Hair follicle dermal papilla cell (primary cell): ENCODE results near the gene ADGRE3. TPM values are rescaled to one million over a fixed set of nuclear protein-coding genes. Genes with fewer than 3 reads are reported as not detected.

Source experiments
- small RNA-seq: library from RNA; depleted of rRNA; stranded (forward); fragments of <200 nt; gene quantifications from one replicate; pipeline ENCODE3, GENCODE V24; 2012
- total RNA-seq: library from RNA; depleted of rRNA; stranded (reverse); fragments of >200 nt; gene quantifications from 2 replicates; pipeline ENCODE4 v1.2.3, GENCODE V29; 2012

ADGRE3 gene, protein sequence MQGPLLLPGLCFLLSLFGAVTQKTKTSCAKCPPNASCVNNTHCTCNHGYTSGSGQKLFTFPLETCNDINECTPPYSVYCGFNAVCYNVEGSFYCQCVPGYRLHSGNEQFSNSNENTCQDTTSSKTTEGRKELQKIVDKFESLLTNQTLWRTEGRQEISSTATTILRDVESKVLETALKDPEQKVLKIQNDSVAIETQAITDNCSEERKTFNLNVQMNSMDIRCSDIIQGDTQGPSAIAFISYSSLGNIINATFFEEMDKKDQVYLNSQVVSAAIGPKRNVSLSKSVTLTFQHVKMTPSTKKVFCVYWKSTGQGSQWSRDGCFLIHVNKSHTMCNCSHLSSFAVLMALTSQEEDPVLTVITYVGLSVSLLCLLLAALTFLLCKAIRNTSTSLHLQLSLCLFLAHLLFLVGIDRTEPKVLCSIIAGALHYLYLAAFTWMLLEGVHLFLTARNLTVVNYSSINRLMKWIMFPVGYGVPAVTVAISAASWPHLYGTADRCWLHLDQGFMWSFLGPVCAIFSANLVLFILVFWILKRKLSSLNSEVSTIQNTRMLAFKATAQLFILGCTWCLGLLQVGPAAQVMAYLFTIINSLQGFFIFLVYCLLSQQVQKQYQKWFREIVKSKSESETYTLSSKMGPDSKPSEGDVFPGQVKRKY
- not detected in 2 replicates for total RNA-seq

DNA sequence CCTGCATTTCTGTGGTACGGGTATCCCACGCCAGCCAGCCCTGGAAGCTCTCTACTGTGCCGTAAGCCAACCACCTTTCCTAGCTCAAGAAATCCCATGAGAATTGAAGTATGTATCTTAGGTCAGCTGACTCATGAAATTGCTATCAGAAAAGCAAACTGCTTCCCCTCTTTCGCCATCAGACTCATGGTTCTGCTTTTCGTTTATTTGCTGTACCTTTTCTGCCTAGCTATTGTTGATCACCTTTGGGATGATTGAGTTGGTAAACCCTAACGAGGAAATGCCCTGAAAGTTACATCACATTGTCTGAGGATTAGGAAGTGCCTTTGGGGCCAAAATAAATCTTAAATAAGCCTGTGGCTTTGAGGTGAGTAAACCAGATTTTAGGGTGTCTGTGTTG lies at the start of gene ADGRE3:
Gene ADGRE3 (minus strand): TSS at position 81 of the 400 bp plus-strand sequence. CDS start 74 bp downstream, at position 7.

GRCh38 chr19:14689598-14690503 lies 15.2 kb upstream of the ADGRE3 start, which contains the start of gene ZNF333:
ZNF333 (plus strand) TSS chr19:14690048; CDS start chr19:14693492, 3,444 bp downstream.

GRCh38 chr19:14582894-14583340 lies 91.7 kb downstream of the ADGRE3 start, which contains the start of gene CLEC17A:
CLEC17A (plus strand) TSS chr19:14583084; CDS start chr19:14583161, 77 bp downstream.

DNA sequence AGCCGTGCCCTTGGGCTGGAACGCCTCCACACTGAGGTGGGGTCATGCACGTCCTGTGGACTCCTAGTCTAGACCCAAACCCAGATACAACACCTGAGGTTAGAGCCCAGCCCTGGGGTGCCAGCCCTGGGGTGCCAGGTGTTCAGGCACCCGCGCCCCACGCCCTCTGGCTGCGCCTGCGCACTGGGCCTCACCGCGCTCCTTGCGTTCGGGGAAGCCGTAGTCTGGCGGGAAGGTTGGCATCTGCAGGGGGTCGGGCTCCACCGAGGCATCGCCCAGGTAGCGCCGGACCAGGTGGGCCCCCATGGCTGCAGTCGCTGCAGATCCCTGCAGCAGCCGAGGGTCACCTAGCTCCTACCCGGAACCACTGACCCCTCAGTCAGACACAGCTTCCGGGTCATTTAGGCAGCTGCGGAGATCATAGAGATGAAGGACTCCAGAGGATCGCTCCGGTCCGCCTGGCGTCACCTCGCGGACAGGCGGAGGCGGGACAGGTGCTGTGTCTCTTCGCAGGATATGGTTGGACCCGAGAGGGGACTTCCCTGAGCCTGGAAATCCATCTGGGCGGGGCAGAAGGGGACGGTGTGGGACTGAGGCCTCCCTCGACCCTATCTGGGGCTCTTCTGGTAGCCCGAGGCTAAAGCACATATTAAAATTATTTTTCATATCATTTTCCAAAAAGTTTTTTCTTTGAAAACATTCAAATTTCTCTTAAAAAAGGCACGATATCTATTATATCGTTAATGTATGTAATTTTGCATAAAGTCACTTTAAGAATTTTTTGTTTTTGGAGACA lies 102.8 kb downstream of the ADGRE3 start, which contains the start of gene NDUFB7:
Gene NDUFB7 (minus strand): TSS at position 372 of the 796 bp plus-strand sequence. CDS start 66 bp downstream, at position 306.

Small RNA genes within 50 kb of the gene (small RNA-seq; reads per million reads assigned to genes)
- gene AC022149.2 (not detected), gene RN7SL842P (not detected)

Other genes with a start within 250 kb of the ADGRE3 start
- 120 and 122 TPM in 2 replicates for gene PKN1, start 241.5 kb downstream of the ADGRE3 start, total RNA-seq
- 0.32 and 1.1 TPM in 2 replicates for gene PTGER1, start 199.5 kb downstream of the ADGRE3 start, total RNA-seq
- 125 and 129 TPM in 2 replicates for gene GIPC1, start 178.7 kb downstream of the ADGRE3 start, total RNA-seq
- 72.7 and 76.3 TPM in 2 replicates for gene DNAJB1, start 156.4 kb downstream of the ADGRE3 start, total RNA-seq
- 38.0 and 54.5 TPM in 2 replicates for gene TECR, start 145.2 kb downstream of the ADGRE3 start, total RNA-seq
- gene NDUFB7, start 102.8 kb downstream of the ADGRE3 start, total RNA-seq, result 164 and 202 TPM in 2 replicates
- not detected in 2 replicates for gene CLEC17A, start 91.8 kb downstream of the ADGRE3 start, total RNA-seq
- gene ZNF333, start 15.2 kb upstream of the ADGRE3 start, total RNA-seq, result 30.4 and 39.1 TPM in 2 replicates
- gene ADGRE2, start 103.7 kb upstream of the ADGRE3 start, total RNA-seq, result 0.16 TPM in 1 of 2 replicates, not detected in the other
- gene OR7A5, start 160.3 kb upstream of the ADGRE3 start, total RNA-seq, result not detected in 2 replicates
- not detected in 2 replicates for gene OR7C1, start 160.3 kb upstream of the ADGRE3 start, total RNA-seq
- gene OR7A10, start 174.1 kb upstream of the ADGRE3 start, total RNA-seq, result not detected in 2 replicates
- gene OR7A17, start 211.3 kb upstream of the ADGRE3 start, total RNA-seq, result not detected in 2 replicates